Sigmoid colon (tissue), 4 donors: ENCODE results near the gene WSCD1.

ENCODE experiments used
- EP300 ChIP-seq, 4 donors: sonication (generic); formaldehyde crosslinking; IDR thresholded peaks; one replicate each; pipeline ENCODE4 v1.6.1; 2017; ENCODE audit warnings: antibody characterized with exemption in 4 of 4
- POLR2AphosphoS5 ChIP-seq, 4 donors: sonication (generic); formaldehyde crosslinking; IDR thresholded peaks; one replicate each; pipeline ENCODE4 v1.6.1; 2017; ENCODE audit warnings: antibody characterized with exemption in 4 of 4
- TF ChIP-seq, protein P1 (sequence below), 4 experiments: fragments of 450-650 bp in 3 of 4; fragments of 200-600 bp in 1 of 4; IDR thresholded peaks; one replicate each; pipeline ENCODE4 v1.5.1; 2016 to 2019; ENCODE audit warnings: antibody characterized with exemption in 4 of 4, mild to moderate bottlenecking in 3 of 4, moderate library complexity in 2 of 4

DNA sequence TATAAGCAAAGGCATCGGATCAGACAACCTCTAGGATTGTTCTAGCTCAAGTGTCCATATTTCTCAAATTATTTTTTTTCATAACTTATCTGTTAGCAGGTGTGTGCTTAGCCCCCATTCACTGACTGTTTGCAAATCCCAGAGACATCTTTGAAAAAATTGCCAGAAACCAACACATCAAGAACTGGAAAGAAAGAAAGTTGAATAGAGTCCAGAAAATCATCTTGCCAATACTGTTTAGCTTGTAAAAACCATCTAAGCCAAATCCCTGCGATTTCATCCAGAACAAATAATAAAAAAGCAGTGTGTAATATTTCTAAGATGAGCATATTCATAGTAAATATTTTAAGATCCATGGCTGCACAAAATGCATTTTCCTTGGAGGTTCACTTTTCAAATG, 64.5 kb downstream of the WSCD1 start:
- TF ChIP-seq, protein P1, sequence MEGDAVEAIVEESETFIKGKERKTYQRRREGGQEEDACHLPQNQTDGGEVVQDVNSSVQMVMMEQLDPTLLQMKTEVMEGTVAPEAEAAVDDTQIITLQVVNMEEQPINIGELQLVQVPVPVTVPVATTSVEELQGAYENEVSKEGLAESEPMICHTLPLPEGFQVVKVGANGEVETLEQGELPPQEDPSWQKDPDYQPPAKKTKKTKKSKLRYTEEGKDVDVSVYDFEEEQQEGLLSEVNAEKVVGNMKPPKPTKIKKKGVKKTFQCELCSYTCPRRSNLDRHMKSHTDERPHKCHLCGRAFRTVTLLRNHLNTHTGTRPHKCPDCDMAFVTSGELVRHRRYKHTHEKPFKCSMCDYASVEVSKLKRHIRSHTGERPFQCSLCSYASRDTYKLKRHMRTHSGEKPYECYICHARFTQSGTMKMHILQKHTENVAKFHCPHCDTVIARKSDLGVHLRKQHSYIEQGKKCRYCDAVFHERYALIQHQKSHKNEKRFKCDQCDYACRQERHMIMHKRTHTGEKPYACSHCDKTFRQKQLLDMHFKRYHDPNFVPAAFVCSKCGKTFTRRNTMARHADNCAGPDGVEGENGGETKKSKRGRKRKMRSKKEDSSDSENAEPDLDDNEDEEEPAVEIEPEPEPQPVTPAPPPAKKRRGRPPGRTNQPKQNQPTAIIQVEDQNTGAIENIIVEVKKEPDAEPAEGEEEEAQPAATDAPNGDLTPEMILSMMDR (IDR thresholded peaks at IDR 0.05), result no peak
- TF ChIP-seq POLR2AphosphoS5 (IDR thresholded peaks at IDR 0.05), result no peak
- TF ChIP-seq EP300 (IDR thresholded peaks at IDR 0.05), result no peak
